SU-DHL-6 (cell line): Measurements from ENCODE around the gene RAPSN.

Source experiments
- CTCF ChIP-seq: fragments of 200-600 bp; sonication (generic); IDR thresholded peaks from one replicate; pipeline ENCODE4 v1.5.1; 2017; ENCODE audit warnings: antibody characterized with exemption, mild to moderate bottlenecking, low read length, moderate library complexity; ENCODE audit not compliant: insufficient read depth, poor library complexity, severe bottlenecking
- EZH2phosphoT487 ChIP-seq: fragments of 200-600 bp; sonication (generic), shearing (Covaris generic); conservative IDR thresholded peaks from 2 replicates; pipeline ENCODE4 v1.6.1; 2018; ENCODE audit warnings: mild to moderate bottlenecking, antibody characterized with exemption, low read length, moderate library complexity, mixed read lengths

DNA sequence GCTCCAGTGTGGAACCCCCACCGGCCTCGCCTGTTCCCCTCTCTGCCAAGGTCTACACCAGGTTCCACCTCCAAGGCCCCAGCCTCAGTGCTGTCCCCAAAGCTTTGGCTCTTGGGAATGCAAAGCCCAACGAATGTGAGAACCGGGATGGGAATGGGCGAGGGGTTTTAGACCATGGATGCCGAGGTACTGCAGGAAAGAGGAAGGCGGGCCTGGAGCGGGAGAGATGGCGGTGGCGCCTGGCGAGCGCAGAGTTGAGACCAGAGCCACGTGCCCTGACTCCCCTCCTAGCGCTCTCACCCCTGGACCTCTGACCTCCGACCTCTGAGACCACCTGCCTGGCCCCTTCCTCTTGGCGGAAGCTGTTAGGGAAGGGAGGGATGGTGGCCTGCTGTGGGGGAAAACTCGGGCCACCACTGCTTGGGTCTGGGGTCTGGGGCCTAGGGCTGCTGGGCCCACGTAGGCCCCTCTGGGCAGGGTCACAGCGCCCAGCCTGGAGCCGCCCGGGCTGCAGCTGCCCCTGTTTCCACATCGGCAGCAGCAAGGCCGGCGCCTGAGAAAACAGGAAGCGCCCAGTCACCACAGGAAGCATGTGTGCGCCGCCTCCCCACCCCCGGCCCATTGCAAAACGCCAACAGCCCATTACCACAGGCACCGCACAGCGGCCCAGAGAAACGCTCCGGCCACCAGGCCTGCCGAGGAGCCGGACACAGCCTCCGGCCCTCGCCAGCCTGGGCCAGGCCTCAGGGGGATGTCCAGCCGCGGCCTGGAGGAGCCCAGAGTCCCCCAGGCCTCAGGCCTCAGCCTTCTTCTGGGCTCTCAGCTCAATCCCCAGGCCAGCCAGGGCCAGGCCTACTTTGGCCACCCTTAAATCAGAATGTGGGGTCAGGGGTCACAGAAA, 54.4 kb downstream of the RAPSN start:
- no peak for TF ChIP-seq CTCF
- no peak for TF ChIP-seq EZH2phosphoT487
